ENCODE measurements around the gene TRAF6.

Gene TRAF6

DNA sequence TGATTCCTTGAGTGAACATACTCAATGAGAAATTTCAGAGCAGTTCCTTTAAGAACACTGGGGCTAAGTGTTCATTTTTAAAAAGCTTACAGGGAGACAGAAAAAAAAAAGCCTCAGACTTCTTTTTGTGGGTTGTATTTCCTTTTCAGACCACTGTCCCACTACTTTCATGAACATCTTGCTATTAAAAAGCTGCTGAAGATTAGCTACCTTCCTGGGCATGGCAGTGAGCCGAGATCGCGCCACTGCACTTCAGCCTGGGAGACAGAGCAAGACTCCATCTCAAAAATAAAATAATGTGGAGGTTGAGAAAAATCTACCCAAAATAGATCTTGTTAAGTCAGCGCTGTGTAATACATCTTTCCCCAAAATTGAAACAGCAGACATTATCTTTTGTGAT is 10.8 kb downstream of the TRAF6 start:
- no peak overlapping the region for H3K4me3 ChIP-seq (ENCODE audit: low read depth, low read length)
- in situ Hi-C loops (cut with HindIII; ENCODE audit: low pct_ligation_motif_present, low sequenced_read_pairs): loop anchor here (25.0 kb wide), 1 partner anchor 212 kb away; the partner anchor contains the start of genes COMMD9 and PRR5L
- peaks cover 18% of the 10 kb centered on the region for H3K36me3 ChIP-seq (replicated peaks)
- no peak for DNase-seq
- H3K27ac ChIP-seq: no peak overlapping the region
- TF ChIP-seq, protein P1, sequence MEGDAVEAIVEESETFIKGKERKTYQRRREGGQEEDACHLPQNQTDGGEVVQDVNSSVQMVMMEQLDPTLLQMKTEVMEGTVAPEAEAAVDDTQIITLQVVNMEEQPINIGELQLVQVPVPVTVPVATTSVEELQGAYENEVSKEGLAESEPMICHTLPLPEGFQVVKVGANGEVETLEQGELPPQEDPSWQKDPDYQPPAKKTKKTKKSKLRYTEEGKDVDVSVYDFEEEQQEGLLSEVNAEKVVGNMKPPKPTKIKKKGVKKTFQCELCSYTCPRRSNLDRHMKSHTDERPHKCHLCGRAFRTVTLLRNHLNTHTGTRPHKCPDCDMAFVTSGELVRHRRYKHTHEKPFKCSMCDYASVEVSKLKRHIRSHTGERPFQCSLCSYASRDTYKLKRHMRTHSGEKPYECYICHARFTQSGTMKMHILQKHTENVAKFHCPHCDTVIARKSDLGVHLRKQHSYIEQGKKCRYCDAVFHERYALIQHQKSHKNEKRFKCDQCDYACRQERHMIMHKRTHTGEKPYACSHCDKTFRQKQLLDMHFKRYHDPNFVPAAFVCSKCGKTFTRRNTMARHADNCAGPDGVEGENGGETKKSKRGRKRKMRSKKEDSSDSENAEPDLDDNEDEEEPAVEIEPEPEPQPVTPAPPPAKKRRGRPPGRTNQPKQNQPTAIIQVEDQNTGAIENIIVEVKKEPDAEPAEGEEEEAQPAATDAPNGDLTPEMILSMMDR (IDR thresholded peaks at IDR 0.05; ENCODE audit: low read depth, low read length, missing control alignments): no peak
- H3K27me3 ChIP-seq (replicated peaks): no peaks in the 10 kb centered on the region

DNA sequence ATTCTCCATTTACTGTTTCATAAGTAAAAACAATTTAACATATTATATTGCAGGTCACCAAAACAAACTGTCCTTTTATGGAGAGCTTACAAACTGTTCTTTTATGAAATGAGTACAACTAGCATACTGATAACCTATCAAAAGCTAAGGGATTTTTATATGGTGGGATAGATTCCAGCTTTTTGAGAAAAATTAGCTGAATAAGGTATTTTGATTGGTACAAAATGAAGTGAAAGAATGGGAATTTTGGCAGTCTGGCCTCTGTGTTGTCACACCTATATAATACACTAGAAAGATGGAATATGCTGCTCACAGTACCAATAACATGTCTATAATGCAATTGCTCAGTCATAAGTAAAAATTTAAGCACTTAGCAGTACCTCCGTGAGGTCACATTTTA is 11.4 kb downstream of the TRAF6 start:
- in situ Hi-C loops (cut with HindIII; ENCODE audit: low pct_ligation_motif_present, low sequenced_read_pairs): loop anchor here (25.0 kb wide), 1 partner anchor 211 kb away; the partner anchor contains the start of genes COMMD9 and PRR5L
- H3K27ac ChIP-seq: no peak overlapping the region
- H3K36me3 ChIP-seq (replicated peaks): peaks cover 23% of the 10 kb centered on the region
- no peaks in the 10 kb centered on the region for H3K27me3 ChIP-seq (replicated peaks)
- TF ChIP-seq, protein P1 (IDR thresholded peaks at IDR 0.05; ENCODE audit: low read depth, low read length, missing control alignments): no peak
- H3K4me3 ChIP-seq (ENCODE audit: low read depth, low read length): no peak overlapping the region
- no peak for DNase-seq

DNA sequence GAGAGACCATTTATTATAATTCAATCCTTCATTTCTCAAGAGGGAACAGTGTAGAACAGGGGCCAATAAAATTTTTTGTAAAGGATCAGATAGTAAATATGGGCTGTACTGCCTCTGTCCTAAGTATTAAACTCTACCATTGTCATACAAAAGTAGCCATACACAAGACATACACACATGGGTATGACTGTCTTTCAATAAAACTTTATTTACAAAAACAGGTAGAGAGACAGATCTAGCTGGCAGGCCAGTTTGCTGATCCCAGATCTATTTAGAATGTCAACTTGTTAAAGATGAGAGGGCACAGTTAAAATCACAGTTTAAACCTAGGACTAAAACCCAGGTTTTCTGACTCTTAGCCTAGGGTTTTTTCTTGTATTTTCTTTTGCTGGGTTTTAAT is 16.7 kb downstream of the TRAF6 start:
- Histone ChIP-seq H3K27me3 (replicated peaks) (no peaks in the 10 kb centered on the region), H3K36me3 (replicated peaks) (peaks cover 53% of the 10 kb centered on the region), H3K27ac (no peak overlapping the region), H3K4me3 (ENCODE audit: low read depth, low read length) (no peak overlapping the region)
- TF ChIP-seq, protein P1 (IDR thresholded peaks at IDR 0.05; ENCODE audit: low read depth, low read length, missing control alignments): no peak
- in situ Hi-C loops (cut with HindIII; ENCODE audit: low pct_ligation_motif_present, low sequenced_read_pairs): loop anchor here (25.0 kb wide), 1 partner anchor 206 kb away; the partner anchor contains the start of genes COMMD9 and PRR5L
- no peak for DNase-seq

DNA sequence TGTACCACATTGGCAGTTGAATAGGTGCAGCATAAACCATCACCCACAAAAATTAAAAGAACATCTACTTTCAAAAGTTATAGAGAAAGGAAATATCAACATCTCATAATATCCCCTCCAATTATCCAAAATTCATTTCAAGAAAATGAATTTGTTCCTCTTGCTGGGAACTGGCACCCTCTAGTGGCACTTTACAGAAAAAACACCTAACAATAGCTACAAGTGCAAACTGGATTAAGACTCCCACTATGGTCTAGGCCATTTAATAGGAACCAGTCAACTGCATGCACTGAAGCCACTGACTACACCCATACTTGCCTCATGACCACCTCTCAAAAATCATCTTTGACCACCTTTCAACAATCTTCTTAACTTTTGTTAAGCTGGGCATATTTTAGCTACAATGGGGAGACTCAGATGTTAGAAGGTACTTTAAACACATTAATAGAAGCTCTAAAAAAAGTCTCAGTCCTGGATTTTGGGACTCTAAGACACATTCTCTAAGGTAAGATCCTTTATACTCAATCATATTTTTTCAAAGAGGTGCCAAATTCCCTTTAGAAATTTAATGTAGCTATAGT is 17.3 kb downstream of the TRAF6 start:
- peak; percentile 34 for DNase-seq
- Histone ChIP-seq H3K27me3 (replicated peaks) (no peaks in the 10 kb centered on the region), H3K4me3 (ENCODE audit: low read depth, low read length) (no peak overlapping the region), H3K36me3 (replicated peaks) (peaks cover 53% of the 10 kb centered on the region), H3K27ac (no peak overlapping the region)
- TF ChIP-seq, protein P1 (IDR thresholded peaks at IDR 0.05; ENCODE audit: low read depth, low read length, missing control alignments): peak; percentile 73
- in situ Hi-C loops (cut with HindIII; ENCODE audit: low pct_ligation_motif_present, low sequenced_read_pairs): loop anchor here (25.0 kb wide), 1 partner anchor 206 kb away; the partner anchor contains the start of genes COMMD9 and PRR5L

DNA sequence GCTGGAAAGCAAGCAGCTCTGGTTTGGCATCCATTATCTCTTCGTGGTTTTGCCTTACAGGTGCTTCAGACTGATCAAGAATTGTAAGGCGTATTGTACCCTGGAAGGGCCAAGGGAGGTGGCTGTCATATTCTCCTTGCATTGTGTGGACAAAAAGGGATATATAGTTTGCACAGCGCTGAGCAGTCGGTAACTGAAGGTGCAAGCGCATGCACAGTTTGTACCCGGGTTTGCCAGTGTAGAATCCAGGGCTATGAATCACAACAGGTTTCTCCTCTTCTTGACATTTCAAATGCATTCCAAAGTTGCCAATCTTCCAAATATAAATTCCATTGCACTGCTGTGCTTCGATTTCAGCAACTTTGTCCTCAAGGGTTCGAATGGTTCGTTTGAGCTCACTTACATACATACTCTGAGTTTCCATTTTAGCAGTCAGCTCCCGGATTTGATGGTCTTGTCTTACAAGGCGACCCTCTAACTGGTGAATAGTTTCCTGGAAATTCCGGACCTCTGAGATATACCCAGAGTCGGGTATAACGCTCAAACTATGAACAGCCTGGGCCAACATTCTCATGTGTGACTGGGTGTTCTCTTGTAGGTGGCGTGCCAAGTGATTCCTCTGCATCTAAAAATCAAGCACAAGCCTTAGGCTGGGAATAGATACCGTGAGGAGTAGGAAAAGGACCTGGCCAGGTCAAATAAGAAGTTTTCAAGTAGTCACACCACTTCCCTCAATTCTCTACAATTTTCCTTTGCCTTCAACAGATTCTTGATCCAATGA is 19.9 kb downstream of the TRAF6 start:
- Histone ChIP-seq H3K27me3 (replicated peaks) (no peaks in the 10 kb centered on the region), H3K36me3 (replicated peaks) (peaks cover 43% of the 10 kb centered on the region), H3K27ac (no peak overlapping the region), H3K4me3 (ENCODE audit: low read depth, low read length) (no peak overlapping the region)
- TF ChIP-seq, protein P1 (IDR thresholded peaks at IDR 0.05; ENCODE audit: low read depth, low read length, missing control alignments): no peak
- DNase-seq: no peak
- in situ Hi-C loops (cut with HindIII; ENCODE audit: low pct_ligation_motif_present, low sequenced_read_pairs): loop anchor here (25.0 kb wide), 1 partner anchor 203 kb away; the partner anchor contains the start of genes COMMD9 and PRR5L

Measured in brain microvascular endothelial cell (primary cell).